ENCODE data around the gene MTA1.

The MTA1 gene

GRCh38 chr14:105461903-105462302 lies 42.3 kb downstream of the MTA1 start:
- no peak for DNase-seq (ENCODE audit: low spot score)

GRCh38 chr14:105464501-105464900 lies 44.9 kb downstream of the MTA1 start:
- DNase-seq (ENCODE audit: low spot score): no peak

GRCh38 chr14:105465209-105466031 lies 45.8 kb downstream of the MTA1 start:
- no peak for DNase-seq (ENCODE audit: low spot score)

- DNase-seq (ENCODE audit: low spot score): no peak
Measured at GRCh38 chr14:105466531-105467248, 47.1 kb downstream of the MTA1 start.

GRCh38 chr14:105467249-105467941 lies 47.8 kb downstream of the MTA1 start:
- DNase-seq (ENCODE audit: low spot score): no peak

- DNase-seq (ENCODE audit: low spot score): no peak
Measured at GRCh38 chr14:105467942-105468471, 48.4 kb downstream of the MTA1 start.

- DNase-seq (ENCODE audit: low spot score): no peak
Measured at GRCh38 chr14:105468621-105469241, 49.1 kb downstream of the MTA1 start.

GRCh38 chr14:105469456-105470349 lies 50.1 kb downstream of the MTA1 start:
- no peak for DNase-seq (ENCODE audit: low spot score)

- no peak for DNase-seq (ENCODE audit: low spot score)
Measured at GRCh38 chr14:105470350-105471296, 51.0 kb downstream of the MTA1 start.

GRCh38 chr14:105471297-105471821 lies 51.7 kb downstream of the MTA1 start:
- no peak for DNase-seq (ENCODE audit: low spot score)

- DNase-seq (ENCODE audit: low spot score): no peak
Measured at GRCh38 chr14:105471823-105472485, 52.3 kb downstream of the MTA1 start.

GRCh38 chr14:105472486-105472991 lies 52.9 kb downstream of the MTA1 start:
- no peak for DNase-seq (ENCODE audit: low spot score)

- no peak for DNase-seq (ENCODE audit: low spot score)
Measured at GRCh38 chr14:105473033-105473676, 53.5 kb downstream of the MTA1 start.

- DNase-seq (ENCODE audit: low spot score): peak; percentile 91
Measured at GRCh38 chr14:105473677-105474482, 54.3 kb downstream of the MTA1 start.

- no peak for DNase-seq (ENCODE audit: low spot score)
Measured at GRCh38 chr14:105474483-105475268, 55.0 kb downstream of the MTA1 start, which contains the start of gene CRIP2. TSS of gene CRIP2 (plus strand) at chr14:105474821. CDS start at chr14:105474863, 42 bp downstream.
